A549 (cell line): ENCODE data around the gene GABBR2.

ENCODE experiments used
- CEBPB ChIP-seq, 2 experiments: fragments of >200 bp in 1 of 2; sonication (Bioruptor Twin) in 1 of 2; formaldehyde crosslinking in 1 of 2; IDR thresholded peaks; 2 replicates each; pipeline ENCODE4 v1.6.1; 2012 to 2016
- FOSL2 ChIP-seq, 2 experiments: fragments of 450-650 bp in 1 of 2; fragments of >200 bp in 1 of 2; sonication (Bioruptor Twin) in 1 of 2; formaldehyde crosslinking; IDR thresholded peaks; 2 replicates each; pipeline versions ENCODE4 v1.5.0 to v1.6.1; 2016 to 2020; ENCODE audit warnings: mild to moderate bottlenecking in 1 of 2, moderate library complexity in 1 of 2
- JUN ChIP-seq, 2 experiments: fragments of >200 bp; sonication (Bioruptor Twin); formaldehyde crosslinking; IDR thresholded peaks; 2 replicates in 1 of 2; 3 replicates in 1 of 2; pipeline ENCODE4 v1.6.1; 2016 to 2017
- MAZ ChIP-seq: fragments of 150-350 bp; IDR thresholded peaks from 2 replicates; pipeline ENCODE4 v1.6.1; 2014; ENCODE audit warnings: antibody characterized with exemption, low read depth, low read length, borderline replicate concordance
- POLR2AphosphoS2 ChIP-seq: conservative IDR thresholded peaks from 2 replicates; pipeline ENCODE4 v1.6.1; 2012; ENCODE audit warnings: low read length, improper control_type of control experiment, inconsistent platforms
- TP53 ChIP-seq: fragments of 250-450 bp; sonication (Bioruptor Pico); IDR thresholded peaks from 2 replicates; pipeline ENCODE4 v1.5.0; 2021; ENCODE audit warnings: mild to moderate bottlenecking, moderate library complexity

GRCh38 chr9:98330831-98331230, 377.9 kb downstream of the GABBR2 start:
- no peak for TF ChIP-seq JUN (IDR thresholded peaks at IDR 0.05)
- no peak for TF ChIP-seq TP53 (CRISPR knock-in tag)
- no peak for TF ChIP-seq MAZ
- TF ChIP-seq CEBPB (IDR thresholded peaks at IDR 0.05) = no peak
- TF ChIP-seq FOSL2 (IDR thresholded peaks at IDR 0.05) = no peak
- TF ChIP-seq FOSL2 (CRISPR knock-in tag; IDR thresholded peaks at IDR 0.05) = no peak
- no peak for TF ChIP-seq POLR2AphosphoS2
